K562 (cell line): ENCODE results near the gene ST3GAL3. TPM values are rescaled to one million over a fixed set of nuclear protein-coding genes. Genes with fewer than 3 reads are reported as not detected.
A peak's percentile ranks its signal among the peaks of the same experiment; 100 is the strongest.

Source experiments
- EZH2 ChIP-seq: IDR thresholded peaks from 2 replicates; pipeline ENCODE4 v1.6.1; 2012; ENCODE audit warnings: low read depth, mild to moderate bottlenecking, inconsistent platforms, low read length, borderline replicate concordance
- JUN ChIP-seq, 2 experiments: sonication (generic) in 1 of 2; formaldehyde crosslinking in 1 of 2; IDR thresholded peaks; 2 replicates each; pipeline versions ENCODE4 v1.6.1 to v1.8.0; 2012 to 2022; ENCODE audit warnings: borderline replicate concordance in 2 of 2, mild to moderate bottlenecking in 2 of 2, improper control_type of control experiment in 1 of 2, low read depth in 1 of 2, low read length in 1 of 2, missing genetic modification reagents in 1 of 2
- MXI1 ChIP-seq: IDR thresholded peaks from 2 replicates; pipeline ENCODE4 v1.6.1; 2011; ENCODE audit warnings: low read depth, mild to moderate bottlenecking, improper control_type of control experiment, low read length
- TFAM ChIP-seq: fragments of 250-450 bp; sonication (Bioruptor Pico); conservative IDR thresholded peaks from 2 replicates; pipeline ENCODE4 v1.5.0; 2021; ENCODE audit warnings: mild to moderate bottlenecking, moderate library complexity
- ZNF561 ChIP-seq: fragments of 450-650 bp; formaldehyde crosslinking; conservative IDR thresholded peaks from 2 replicates; pipeline ENCODE4 v1.4.0; 2020; ENCODE audit warnings: mild to moderate bottlenecking, moderate library complexity
- polyA plus RNA-seq, 8 experiments: library from polyadenylated mRNA; depleted of rRNA in 4 of 8; stranded (reverse) in 5 of 8; unstranded in 3 of 8; fragments of >200 nt; fragmentation: Nextera tagmentation in 2 of 8; fragmentation: Illumina TruSeq in 1 of 8; extraction: Ambion mirVana in 2 of 8; extraction: Trizol in 1 of 8; gene quantifications; 2 replicates each; pipeline versions ENCODE4 v1.2.1 to v1.2.3, GENCODE V29; 2011 to 2014; ENCODE audit warnings: inconsistent platforms in 1 of 8, missing spikeins in 1 of 8
- total RNA-seq, 7 experiments: library from RNA; depleted of rRNA in 6 of 7; stranded (reverse); fragments of >200 nt in 6 of 7; fragmentation: Illumina TruSeq in 2 of 7; extraction: Trizol in 2 of 7; gene quantifications; 2 replicates each; pipeline versions ENCODE4 v1.2.1 to v1.2.3, GENCODE V29; 2011 to 2021; ENCODE audit warnings: low replicate concordance in 1 of 7
- TF ChIP-seq, protein P1 (sequence below), 3 experiments: fragments of 200-800 bp in 1 of 3; sonication (Bioruptor generic) in 1 of 3; sonication (generic) in 1 of 3; formaldehyde crosslinking in 1 of 3; IDR thresholded peaks; 2 replicates each; pipeline versions ENCODE4 v1.6.1 to v1.8.0; 2016 to 2022; ENCODE audit warnings: mild to moderate bottlenecking in 2 of 3, missing compliant biosample characterization in 2 of 3, missing genetic modification characterization in 2 of 3, missing genetic modification reagents in 1 of 3
- TF ChIP-seq, protein P2 (sequence below), 3 experiments: IDR thresholded peaks in 2 of 3; conservative IDR thresholded peaks in 1 of 3; 2 replicates each; pipeline ENCODE4 v1.5.1; 2011 to 2012; ENCODE audit warnings: low read length in 3 of 3, mild to moderate bottlenecking in 3 of 3, control low read depth in 2 of 3, improper control_type of control experiment in 1 of 3, inconsistent platforms in 1 of 3, low read depth in 1 of 3, mixed read lengths in 1 of 3, moderate library complexity in 1 of 3; ENCODE audit not compliant: insufficient read depth in 2 of 3
- TF ChIP-seq, protein P3 (sequence below): sonication (generic); formaldehyde crosslinking; IDR thresholded peaks from 2 replicates; pipeline ENCODE4 v1.8.1; 2023; ENCODE audit warnings: mild to moderate bottlenecking, missing genetic modification reagents

Gene ST3GAL3
- total and polyA plus RNA-seq, 9 of the 15 experiments (the other 6 are each of a cell fraction or from before 2014, with no cell fraction given), result 1.2 to 18.9 (median 11.0) TPM

DNA sequence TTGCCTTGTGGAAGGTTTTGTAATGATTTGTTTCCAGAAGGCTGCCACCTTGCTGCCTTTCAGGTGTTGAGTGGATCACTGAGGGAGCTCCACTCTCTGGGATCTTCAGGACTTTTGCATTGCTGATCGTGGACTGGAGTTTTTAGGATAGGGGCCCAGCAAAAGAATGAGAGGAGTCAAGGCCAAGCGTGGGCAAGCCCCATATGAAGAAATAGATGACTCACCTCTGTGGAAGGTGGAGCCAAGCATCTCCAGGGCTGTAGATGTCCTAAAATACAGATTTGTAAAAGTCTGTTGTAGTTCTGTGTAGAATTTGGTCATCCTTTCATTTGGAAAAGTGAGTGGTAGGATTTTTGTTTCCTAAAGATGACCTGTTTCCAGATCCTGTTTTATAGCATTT lies 67.0 kb downstream of the ST3GAL3 start (continued):
- TF ChIP-seq, protein P1, sequence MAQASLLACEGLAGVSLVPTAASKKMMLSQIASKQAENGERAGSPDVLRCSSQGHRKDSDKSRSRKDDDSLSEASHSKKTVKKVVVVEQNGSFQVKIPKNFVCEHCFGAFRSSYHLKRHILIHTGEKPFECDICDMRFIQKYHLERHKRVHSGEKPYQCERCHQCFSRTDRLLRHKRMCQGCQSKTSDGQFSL (CRISPR knock-in tag; IDR thresholded peaks at IDR 0.05), result no peak
- TF ChIP-seq, protein P1 (tag; IDR thresholded peaks at IDR 0.05), result no peak
- TF ChIP-seq ZNF561 (CRISPR knock-in tag) (no peak), TFAM (CRISPR knock-in tag) (no peak), EZH2 (no peak), JUN (IDR thresholded peaks at IDR 0.05; ENCODE audit: borderline replicate concordance, low read depth, low read length) (0 out of 2 replicates have a peak, but pooled peaks have one; percentile 33), JUN (CRISPR knock-in tag; IDR thresholded peaks at IDR 0.05; ENCODE audit: borderline replicate concordance) (no peak), MXI1 (no peak)
- TF ChIP-seq, protein P2, sequence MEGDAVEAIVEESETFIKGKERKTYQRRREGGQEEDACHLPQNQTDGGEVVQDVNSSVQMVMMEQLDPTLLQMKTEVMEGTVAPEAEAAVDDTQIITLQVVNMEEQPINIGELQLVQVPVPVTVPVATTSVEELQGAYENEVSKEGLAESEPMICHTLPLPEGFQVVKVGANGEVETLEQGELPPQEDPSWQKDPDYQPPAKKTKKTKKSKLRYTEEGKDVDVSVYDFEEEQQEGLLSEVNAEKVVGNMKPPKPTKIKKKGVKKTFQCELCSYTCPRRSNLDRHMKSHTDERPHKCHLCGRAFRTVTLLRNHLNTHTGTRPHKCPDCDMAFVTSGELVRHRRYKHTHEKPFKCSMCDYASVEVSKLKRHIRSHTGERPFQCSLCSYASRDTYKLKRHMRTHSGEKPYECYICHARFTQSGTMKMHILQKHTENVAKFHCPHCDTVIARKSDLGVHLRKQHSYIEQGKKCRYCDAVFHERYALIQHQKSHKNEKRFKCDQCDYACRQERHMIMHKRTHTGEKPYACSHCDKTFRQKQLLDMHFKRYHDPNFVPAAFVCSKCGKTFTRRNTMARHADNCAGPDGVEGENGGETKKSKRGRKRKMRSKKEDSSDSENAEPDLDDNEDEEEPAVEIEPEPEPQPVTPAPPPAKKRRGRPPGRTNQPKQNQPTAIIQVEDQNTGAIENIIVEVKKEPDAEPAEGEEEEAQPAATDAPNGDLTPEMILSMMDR (IDR thresholded peaks at IDR 0.05 in 2 of 3, conservative IDR thresholded peaks at IDR 0.05 in 1 of 3; ENCODE audit: insufficient read depth in 2 of 3, low read depth in 1 of 3, low read length in 3 of 3), result no peak
- TF ChIP-seq, protein P3, sequence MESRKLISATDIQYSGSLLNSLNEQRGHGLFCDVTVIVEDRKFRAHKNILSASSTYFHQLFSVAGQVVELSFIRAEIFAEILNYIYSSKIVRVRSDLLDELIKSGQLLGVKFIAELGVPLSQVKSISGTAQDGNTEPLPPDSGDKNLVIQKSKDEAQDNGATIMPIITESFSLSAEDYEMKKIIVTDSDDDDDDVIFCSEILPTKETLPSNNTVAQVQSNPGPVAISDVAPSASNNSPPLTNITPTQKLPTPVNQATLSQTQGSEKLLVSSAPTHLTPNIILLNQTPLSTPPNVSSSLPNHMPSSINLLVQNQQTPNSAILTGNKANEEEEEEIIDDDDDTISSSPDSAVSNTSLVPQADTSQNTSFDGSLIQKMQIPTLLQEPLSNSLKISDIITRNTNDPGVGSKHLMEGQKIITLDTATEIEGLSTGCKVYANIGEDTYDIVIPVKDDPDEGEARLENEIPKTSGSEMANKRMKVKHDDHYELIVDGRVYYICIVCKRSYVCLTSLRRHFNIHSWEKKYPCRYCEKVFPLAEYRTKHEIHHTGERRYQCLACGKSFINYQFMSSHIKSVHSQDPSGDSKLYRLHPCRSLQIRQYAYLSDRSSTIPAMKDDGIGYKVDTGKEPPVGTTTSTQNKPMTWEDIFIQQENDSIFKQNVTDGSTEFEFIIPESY, result no peak
